Neural cell (in vitro differentiated cells): ENCODE measurements around the gene RUNX3. TPM values are rescaled to one million over a fixed set of nuclear protein-coding genes. Genes with fewer than 3 reads are reported as not detected.
A peak's percentile ranks its signal among the peaks of the same experiment; 100 is the strongest.

Experiments used
- H2AFZ ChIP-seq: fragments of 200-600, 300-800 bp; sonication (generic), shearing (Covaris generic); 2 replicates; pipeline ENCODE4 v1.6.0; 2014; ENCODE audit warnings: low read depth, mild to moderate bottlenecking, antibody characterized with exemption, low read length, moderate library complexity
- H3F3A ChIP-seq: fragments of 200-600 bp; shearing (Covaris generic); 2 replicates; pipeline ENCODE4 v1.6.1; 2016; ENCODE audit warnings: mild to moderate bottlenecking, moderate library complexity, mixed read lengths, antibody characterized with exemption, low read length; ENCODE audit not compliant: insufficient read depth, poor library complexity, severe bottlenecking
- H3K27ac ChIP-seq: fragments of 200-600, 300-800 bp; sonication (generic), shearing (Covaris generic); 2 replicates; pipeline ENCODE4 v1.5.1; 2014; ENCODE audit warnings: mild to moderate bottlenecking, low read length, moderate library complexity
- H3K27me3 ChIP-seq: fragments of 300-800, 200-600 bp; sonication (generic), shearing (Covaris generic); 2 replicates; pipeline ENCODE4 v1.6.0; 2014; ENCODE audit warnings: mild to moderate bottlenecking, low read depth, low read length, moderate library complexity; ENCODE audit not compliant: insufficient read depth
- H3K36me3 ChIP-seq: fragments of 300-800, 200-600 bp; sonication (generic), shearing (Covaris generic); 2 replicates; pipeline ENCODE4 v1.5.1; 2014; ENCODE audit warnings: mild to moderate bottlenecking, antibody characterized with exemption, low read length, moderate library complexity; ENCODE audit not compliant: insufficient read depth
- H3K4me2 ChIP-seq: fragments of 300-800, 200-600 bp; sonication (generic), shearing (Covaris generic); 2 replicates; pipeline ENCODE4 v1.6.0; 2014; ENCODE audit warnings: mild to moderate bottlenecking, low read length
- H3K4me3 ChIP-seq: fragments of 300-800, 200-600 bp; sonication (generic), shearing (Covaris generic); 2 replicates; pipeline ENCODE4 v1.5.1; 2014; ENCODE audit warnings: mild to moderate bottlenecking, low read length, moderate library complexity
- H3K79me2 ChIP-seq: fragments of 200-600 bp; shearing (Covaris generic); replicated peaks from 2 replicates; pipeline ENCODE4 v1.6.0; 2014; ENCODE audit warnings: mild to moderate bottlenecking, low read length, moderate library complexity; ENCODE audit not compliant: insufficient read depth
- H3K9ac ChIP-seq: fragments of 300-800, 200-600 bp; sonication (generic), shearing (Covaris generic); 2 replicates; pipeline ENCODE4 v1.6.1; 2016; ENCODE audit warnings: mild to moderate bottlenecking, low read length, mixed read lengths
- H3K9me2 ChIP-seq: fragments of 200-600 bp; shearing (Covaris generic); 2 replicates; pipeline ENCODE4 v1.6.1; 2016; ENCODE audit warnings: mild to moderate bottlenecking, low read length, mixed read lengths; ENCODE audit not compliant: insufficient read depth
- H3K9me3 ChIP-seq: fragments of 200-600, 300-800 bp; sonication (generic), shearing (Covaris generic); 2 replicates; pipeline ENCODE4 v1.6.1; 2016; ENCODE audit warnings: mild to moderate bottlenecking, mixed run types, low read length, moderate library complexity, mixed read lengths
- H4K20me1 ChIP-seq: fragments of 200-600 bp; shearing (Covaris generic); 2 replicates; pipeline ENCODE4 v1.6.1; 2016; ENCODE audit warnings: mild to moderate bottlenecking, mixed run types; ENCODE audit not compliant: insufficient read depth
- CTCF ChIP-seq: fragments of 450-650 bp; IDR thresholded peaks from 2 replicates; pipeline ENCODE4 v1.5.1; 2014; ENCODE audit warnings: antibody characterized with exemption, mild to moderate bottlenecking, moderate library complexity; ENCODE audit not compliant: poor library complexity, severe bottlenecking
- EP300 ChIP-seq: fragments of 450-650 bp; conservative IDR thresholded peaks from 2 replicates; pipeline ENCODE4 v1.6.1; 2014; ENCODE audit warnings: antibody characterized with exemption, mild to moderate bottlenecking, moderate library complexity; ENCODE audit not compliant: poor library complexity, severe bottlenecking
- EZH2 ChIP-seq: fragments of 200-600, 300-800 bp; shearing (Covaris generic), sonication (generic); IDR thresholded peaks from 2 replicates; pipeline ENCODE4 v1.6.1; 2014; ENCODE audit warnings: antibody characterized with exemption, low read length, borderline replicate concordance, mild to moderate bottlenecking; ENCODE audit not compliant: insufficient read depth, poor library complexity, severe bottlenecking
- MXI1 ChIP-seq: fragments of 450-650 bp; conservative IDR thresholded peaks from 2 replicates; pipeline ENCODE4 v1.6.1; 2014; ENCODE audit warnings: antibody characterized with exemption, mild to moderate bottlenecking; ENCODE audit not compliant: poor library complexity, severe bottlenecking
- POLR2AphosphoS5 ChIP-seq: IDR thresholded peaks from 2 replicates; pipeline ENCODE4 v1.6.1; 2012
- RAD21 ChIP-seq: fragments of 450-650 bp; conservative IDR thresholded peaks from 2 replicates; pipeline ENCODE4 v1.6.1; 2014; ENCODE audit warnings: antibody characterized with exemption, mild to moderate bottlenecking, moderate library complexity
- REST ChIP-seq: IDR thresholded peaks from 2 replicates; pipeline ENCODE4 v1.6.1; 2012; ENCODE audit warnings: borderline replicate concordance
- SMC3 ChIP-seq: fragments of 450-650 bp; conservative IDR thresholded peaks from 2 replicates; pipeline ENCODE4 v1.6.1; 2014; ENCODE audit warnings: antibody characterized with exemption, mild to moderate bottlenecking, moderate library complexity; ENCODE audit not compliant: poor library complexity
- TAF1 ChIP-seq: IDR thresholded peaks from 2 replicates; pipeline ENCODE4 v1.6.1; 2012; ENCODE audit warnings: low read depth
- polyA plus RNA-seq: library from polyadenylated mRNA; depleted of rRNA; stranded (reverse); fragments of >200 nt; gene quantifications from 2 replicates; pipeline ENCODE4 v1.2.3, GENCODE V29; 2014

Gene RUNX3
- polyA plus RNA-seq, 1 donor from 2014 or later = not detected

- Histone ChIP-seq H3K4me2 (no peak overlapping the region), H3K9me2 (no peaks in the 10 kb centered on the region), H3K27ac (no peak overlapping the region), H3K9me3 (no peaks in the 10 kb centered on the region), H4K20me1 (no peaks in the 10 kb centered on the region), H3K4me3 (no peak overlapping the region), H3F3A (no peaks in the 10 kb centered on the region), H3K27me3 (no peaks in the 10 kb centered on the region), H3K9ac (no peak overlapping the region), H3K79me2 (no peaks in the 10 kb centered on the region), H2AFZ (no peak overlapping the region), H3K36me3 (no peaks in the 10 kb centered on the region)
- no peak for TF ChIP-seq CTCF
- TF ChIP-seq SMC3 = no peak
- no peak for TF ChIP-seq POLR2AphosphoS5
- no peak for TF ChIP-seq EP300
- TF ChIP-seq MXI1 = no peak
- TF ChIP-seq EZH2 = no peak
- TF ChIP-seq RAD21 = no peak
- no peak for TF ChIP-seq TAF1
- no peak for TF ChIP-seq REST
Measured at GRCh38 chr1:24898909-24899439, 31.1 kb downstream of the RUNX3 start.

DNA sequence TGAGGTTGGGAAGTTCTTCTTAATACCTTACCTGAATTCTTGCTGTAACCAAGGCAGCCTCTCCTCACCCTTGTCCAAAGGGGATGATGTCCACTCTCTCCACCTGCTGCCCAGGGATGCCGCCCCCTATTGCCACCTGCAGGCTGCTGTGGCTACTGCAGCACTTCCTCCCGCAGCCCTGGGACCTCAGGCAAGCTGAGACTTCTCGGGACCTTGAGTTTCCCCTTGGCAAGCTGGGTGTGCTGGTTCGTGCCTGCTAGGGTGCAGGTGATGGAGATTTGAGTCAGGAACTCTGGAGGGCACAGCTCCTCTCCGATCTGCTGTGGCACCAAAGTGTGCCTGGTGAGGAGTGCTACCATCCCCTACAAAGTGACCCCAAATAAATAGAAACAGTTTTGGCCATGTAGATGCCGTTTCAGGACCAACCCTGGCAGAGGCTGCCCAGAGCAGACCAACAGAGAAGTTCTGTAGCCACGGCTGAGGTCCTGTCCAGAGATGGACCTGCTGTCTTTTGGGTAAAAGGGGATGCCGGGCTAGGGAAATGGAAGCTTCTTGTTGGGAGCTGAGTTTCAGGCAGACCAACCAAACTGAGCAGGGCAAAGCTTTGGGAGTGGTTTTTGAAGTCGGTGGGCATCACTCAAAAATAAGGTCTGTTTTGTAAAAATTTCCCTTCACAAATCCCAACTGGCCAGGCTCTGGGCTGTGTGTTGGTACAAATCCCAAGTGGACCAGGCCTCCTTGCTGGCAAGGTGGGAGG lies 31.7 kb downstream of the RUNX3 start:
- Histone ChIP-seq H3K36me3 (no peaks in the 10 kb centered on the region), H3K9ac (no peak overlapping the region), H3F3A (no peaks in the 10 kb centered on the region), H4K20me1 (no peaks in the 10 kb centered on the region), H3K4me2 (no peak overlapping the region), H3K27ac (no peak overlapping the region), H2AFZ (no peak overlapping the region), H3K79me2 (no peaks in the 10 kb centered on the region), H3K9me2 (no peaks in the 10 kb centered on the region), H3K9me3 (no peaks in the 10 kb centered on the region), H3K27me3 (no peaks in the 10 kb centered on the region), H3K4me3 (no peak overlapping the region)
- peak; percentile 26 for TF ChIP-seq CTCF
- TF ChIP-seq MXI1 = no peak
